H1 (cell line): ENCODE data around the gene WWP2. TPM values are rescaled to one million over a fixed set of nuclear protein-coding genes. Genes with fewer than 3 reads are reported as not detected.

ENCODE experiments used
- CTCF ChIA-PET: fragments of 300-600 bp; sonication (Branson Sonifier 250); formaldehyde crosslinking; loops from one replicate; lab custom pipeline; 2021; ENCODE audit not compliant: partially characterized antibody; lab: Charles Lee
- POLR2A ChIA-PET: fragments of 300-600 bp; sonication (Branson Sonifier 250); formaldehyde crosslinking; loops from one replicate; lab custom pipeline; 2021; ENCODE audit warnings: inconsistent platforms; ENCODE audit not compliant: partially characterized antibody; lab: Charles Lee
- DNase-seq, 2 experiments: peaks; one replicate each; pipeline versions ENCODE4 v3.0.0 to v3.0.0-alpha.2; 2010 to 2022; ENCODE audit warnings: low spot score in 2 of 2, low read depth in 1 of 2, mixed read lengths in 1 of 2
- FAIRE-seq: peaks from 2 replicates; lab custom pipeline; 2011; peaks lifted over from hg19 to GRCh38; lab: Jason Lieb, UNC
- H2AFZ ChIP-seq: 2 replicates; pipeline ENCODE4 v1.8.1; 2012; ENCODE audit warnings: low read length, inconsistent platforms
- H2AK5ac ChIP-seq: 2 replicates; pipeline ENCODE4 v1.6.1; 2013; ENCODE audit warnings: low read depth, low read length
- H2BK120ac ChIP-seq: replicated peaks from 2 replicates; pipeline ENCODE3; 2013; ENCODE audit warnings: low read depth, low read length, inconsistent platforms
- H2BK12ac ChIP-seq: 2 replicates; pipeline ENCODE4 v1.6.1; 2013; ENCODE audit warnings: low read depth, low read length
- H2BK15ac ChIP-seq: 2 replicates; pipeline ENCODE4 v1.6.1; 2013; ENCODE audit warnings: low read length
- H2BK20ac ChIP-seq: 2 replicates; pipeline ENCODE4 v1.6.1; 2013; ENCODE audit warnings: low read length
- H2BK5ac ChIP-seq: 2 replicates; pipeline ENCODE4 v1.6.1; 2013; ENCODE audit warnings: low read depth, low read length
- H3K14ac ChIP-seq: 2 replicates; pipeline ENCODE4 v1.6.1; 2013; ENCODE audit warnings: inconsistent platforms; ENCODE audit not compliant: insufficient read length
- H3K18ac ChIP-seq: 2 replicates; pipeline ENCODE4 v1.6.1; 2013; ENCODE audit warnings: low read length; ENCODE audit errors: extremely low read depth
- H3K23ac ChIP-seq: 2 replicates; pipeline ENCODE4 v1.6.1; 2013; ENCODE audit warnings: inconsistent platforms; ENCODE audit not compliant: insufficient read length
- H3K23me2 ChIP-seq: 2 replicates; pipeline ENCODE4 v1.6.1; 2013; ENCODE audit warnings: low read depth, low read length
- H3K27ac ChIP-seq: 2 replicates; pipeline ENCODE4 v1.6.1; 2011; ENCODE audit warnings: low read depth, low read length, inconsistent platforms
- H3K27me3 ChIP-seq, 4 experiments: replicated peaks in 1 of 4; 1 replicate in 1 of 4; 2 replicates in 3 of 4; pipeline versions ENCODE4 v1.6.1 to v1.8.1; 2011 to 2013; ENCODE audit warnings: low read length in 3 of 4, mild to moderate bottlenecking in 3 of 4, inconsistent platforms in 2 of 4, mixed read lengths in 2 of 4, moderate library complexity in 1 of 4; ENCODE audit not compliant: control insufficient read depth in 3 of 4, insufficient read depth in 3 of 4; ENCODE audit errors: extremely low read depth in 1 of 4
- H3K36me3 ChIP-seq, 4 experiments: 2 replicates each; pipeline versions ENCODE4 v1.6.1 to v1.8.1; 2011 to 2013; ENCODE audit warnings: mild to moderate bottlenecking in 4 of 4, low read length in 3 of 4, moderate library complexity in 2 of 4, control low read depth in 1 of 4, inconsistent platforms in 1 of 4; ENCODE audit not compliant: insufficient read depth in 4 of 4, control insufficient read depth in 2 of 4
- H3K4ac ChIP-seq: replicated peaks from 2 replicates; pipeline ENCODE3; 2013; ENCODE audit warnings: low read length, low read depth, mixed read lengths, inconsistent platforms; ENCODE audit not compliant: insufficient read length
- H3K4me1 ChIP-seq, 4 experiments: replicated peaks in 1 of 4; 1 replicate in 1 of 4; 2 replicates in 3 of 4; pipeline versions ENCODE4 v1.6.1 to v1.8.1; 2011 to 2013; ENCODE audit warnings: low read length in 3 of 4, inconsistent platforms in 2 of 4, mixed read lengths in 1 of 4; ENCODE audit not compliant: insufficient read depth in 4 of 4, control insufficient read depth in 3 of 4
- H3K4me2 ChIP-seq, 2 experiments: 2 replicates each; pipeline versions ENCODE4 v1.6.1 to v1.8.1; 2011 to 2013; ENCODE audit warnings: low read depth in 2 of 2, low read length in 2 of 2, control low read depth in 1 of 2, inconsistent platforms in 1 of 2, mild to moderate bottlenecking in 1 of 2; ENCODE audit not compliant: insufficient read depth in 1 of 2
- H3K4me3 ChIP-seq, 4 experiments: fragments of 200-600, 300-600 bp in 1 of 4; sonication (generic), shearing (Covaris generic), sonication (Bioruptor Twin) in 1 of 4; 2 replicates each; pipeline versions ENCODE4 v1.5.1 to v1.8.1; 2011 to 2016; ENCODE audit warnings: low read length in 4 of 4, low read depth in 3 of 4, control low read depth in 2 of 4, inconsistent platforms in 2 of 4, mild to moderate bottlenecking in 2 of 4, mixed read lengths in 1 of 4, moderate library complexity in 1 of 4; ENCODE audit not compliant: insufficient read depth in 2 of 4; ENCODE audit errors: extremely low read depth in 1 of 4
- H3K56ac ChIP-seq: replicated peaks from 2 replicates; pipeline ENCODE3; 2013; ENCODE audit warnings: low read depth, mild to moderate bottlenecking, mixed read lengths, low read length, inconsistent platforms; ENCODE audit not compliant: insufficient read length
- H3K79me1 ChIP-seq: 2 replicates; pipeline ENCODE4 v1.6.1; 2013; ENCODE audit warnings: low read depth, low read length, control low read depth
- H3K79me2 ChIP-seq, 2 experiments: 2 replicates each; pipeline versions ENCODE4 v1.6.1 to v1.8.1; 2012 to 2013; ENCODE audit warnings: low read length in 2 of 2, mild to moderate bottlenecking in 2 of 2, inconsistent platforms in 1 of 2; ENCODE audit not compliant: insufficient read depth in 2 of 2, control insufficient read depth in 1 of 2
- H3K9ac ChIP-seq, 4 experiments: replicated peaks in 1 of 4; 1 replicate in 1 of 4; 2 replicates in 3 of 4; pipeline versions ENCODE4 v1.6.1 to v1.8.1; 2011 to 2013; ENCODE audit warnings: low read depth in 3 of 4, low read length in 3 of 4, control low read depth in 2 of 4, mild to moderate bottlenecking in 2 of 4, moderate library complexity in 2 of 4, inconsistent platforms in 1 of 4; ENCODE audit errors: extremely low read depth in 1 of 4
- H3K9me3 ChIP-seq, 2 experiments: 2 replicates each; pipeline versions ENCODE4 v1.6.1 to v1.8.1; 2012 to 2013; ENCODE audit warnings: mild to moderate bottlenecking in 2 of 2, moderate library complexity in 2 of 2, control low read depth in 1 of 2, inconsistent platforms in 1 of 2, low read depth in 1 of 2, low read length in 1 of 2, mixed read lengths in 1 of 2; ENCODE audit not compliant: insufficient read depth in 2 of 2
- H4K20me1 ChIP-seq, 2 experiments: replicated peaks in 1 of 2; 2 replicates each; pipeline versions ENCODE3 to v1.8.1; 2011 to 2013; ENCODE audit warnings: inconsistent platforms in 2 of 2, low read length in 2 of 2, mild to moderate bottlenecking in 1 of 2; ENCODE audit not compliant: insufficient read depth in 2 of 2, control insufficient read depth in 1 of 2
- H4K5ac ChIP-seq: 2 replicates; pipeline ENCODE4 v1.6.1; 2013; ENCODE audit warnings: low read length, low read depth, mixed read lengths, inconsistent platforms; ENCODE audit not compliant: insufficient read length
- H4K8ac ChIP-seq: 2 replicates; pipeline ENCODE4 v1.8.0; 2013; ENCODE audit warnings: mild to moderate bottlenecking, moderate library complexity, low read length, inconsistent platforms; ENCODE audit not compliant: insufficient read depth; ENCODE audit errors: extremely low read depth
- H4K91ac ChIP-seq: replicated peaks from 2 replicates; pipeline ENCODE3; 2013; ENCODE audit warnings: low read length, mixed read lengths, inconsistent platforms; ENCODE audit not compliant: insufficient read length
- BACH1 ChIP-seq: IDR thresholded peaks from 2 replicates; pipeline ENCODE4 v1.6.1; 2012; ENCODE audit warnings: low read length, improper control_type of control experiment
- JUND ChIP-seq: IDR thresholded peaks from 2 replicates; pipeline ENCODE4 v1.6.1; 2011; ENCODE audit warnings: mild to moderate bottlenecking, improper control_type of control experiment, low read length
- KDM5A ChIP-seq: fragments of 200-600 bp; IDR thresholded peaks from 2 replicates; pipeline ENCODE4 v1.7.1; 2012; ENCODE audit warnings: mild to moderate bottlenecking, low read length, inconsistent platforms, mixed read lengths
- RFX5 ChIP-seq: IDR thresholded peaks from 2 replicates; pipeline ENCODE4 v1.6.1; 2011; ENCODE audit warnings: low read depth, low read length, improper control_type of control experiment, borderline replicate concordance
- SIN3A ChIP-seq, 2 experiments: IDR thresholded peaks in 1 of 2; conservative IDR thresholded peaks in 1 of 2; 2 replicates each; pipeline ENCODE4 v1.6.1; 2011 to 2012; ENCODE audit warnings: low read length in 2 of 2, improper control_type of control experiment in 1 of 2, low read depth in 1 of 2, mild to moderate bottlenecking in 1 of 2
- WGBS, 2 experiments: shearing (Covaris generic) in 1 of 2; methylation state at CpG; one replicate each; pipeline versions ENCODE4 v1.1.6 to v1.1.7; 2013 to 2015; ENCODE audit warnings: low lambda C conversion rate in 2 of 2, mixed read lengths in 2 of 2, inconsistent platforms in 1 of 2, low coverage in 1 of 2, missing lambda C conversion rate in 1 of 2; ENCODE audit not compliant: insufficient replicate concordance in 2 of 2, insufficient coverage in 1 of 2, insufficient read length in 1 of 2; ENCODE audit errors: extremely low coverage in 1 of 2, missing lambda C conversion rate in 1 of 2; 5-methylcytosine and 5-hydroxymethylcytosine counted together
- polyA plus RNA-seq, 7 experiments: library from polyadenylated mRNA; depleted of rRNA in 3 of 7; stranded (reverse) in 5 of 7; unstranded in 2 of 7; fragments of >200 nt in 5 of 7; fragments of 200-250 nt in 2 of 7; gene quantifications; 1 replicate in 5 of 7; 2 replicates in 1 of 7; 4 replicates in 1 of 7; pipeline versions ENCODE4 v1.2.1 to v1.2.3, GENCODE V29; 2011 to 2013; ENCODE audit warnings: missing spikeins in 2 of 7, mixed read lengths in 2 of 7
- total RNA-seq: library from RNA; stranded (reverse); fragmentation: NEBNext Ultra II Directional; extraction: Animal tissue kit (Norgen Biotek cat#: 25700); gene quantifications from 2 replicates; pipeline ENCODE4 v1.2.1, GENCODE V29; 2021

Gene WWP2
- total and polyA plus RNA-seq, 2 of the 8 experiments (the other 6 are each of a cell fraction or from before 2014, with no cell fraction given), result 14.1 to 42.2 TPM

DNA sequence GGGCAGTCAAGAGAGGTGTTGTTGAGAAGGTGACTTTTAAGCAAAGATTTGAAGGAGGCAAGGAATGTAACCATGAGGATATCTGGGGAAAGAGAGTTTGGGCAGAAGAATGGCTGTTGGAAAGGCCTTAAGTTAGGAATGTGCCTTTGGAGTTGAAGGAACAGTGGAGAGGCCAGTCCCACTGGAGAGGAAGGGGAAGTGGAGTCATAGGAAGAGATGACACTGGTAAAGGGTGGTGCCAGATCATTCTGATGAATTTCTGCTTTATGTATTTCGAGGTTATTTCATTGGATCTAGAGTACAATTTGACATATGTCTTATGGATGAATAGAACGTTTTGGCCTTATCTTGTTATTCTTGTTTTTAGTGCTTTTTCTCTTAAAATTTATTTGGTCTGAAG, 93.5 kb downstream of the WWP2 start:
- Histone ChIP-seq H4K8ac (no peak overlapping the region), H2BK20ac (no peak overlapping the region), H3K9ac (no peak overlapping the region), H4K91ac (no peak overlapping the region), H3K79me1 (no peaks in the 10 kb centered on the region; the same call in 1 of the 2 replicates), H3K79me2 (no peaks in the 10 kb centered on the region), H2AFZ (no peak overlapping the region), H2BK120ac (no peak overlapping the region), H3K14ac (no peak overlapping the region), H4K20me1 (no peaks in the 10 kb centered on the region), H2BK12ac (no peak overlapping the region), H3K18ac (no peak overlapping the region), H3K23ac (no peak overlapping the region), H3K4me1 (no peaks in the 10 kb centered on the region), H2BK5ac (no peak overlapping the region), H3K9me3 (no peaks in the 10 kb centered on the region), H4K5ac (no peak overlapping the region), H3K4me3 (no peak overlapping the region), H2AK5ac (no peak overlapping the region), H3K4ac (no peak overlapping the region), H3K27ac (no peak overlapping the region), H3K56ac (no peak overlapping the region), H3K23me2 (no peaks in the 10 kb centered on the region), H2BK15ac (no peak overlapping the region), H3K4me2 (no peak overlapping the region), H3K27me3 (no peaks in the 10 kb centered on the region), H3K36me3 (no peaks in the 10 kb centered on the region; a peak in 1 of 8 replicates)
- POLR2A ChIA-PET, result no interaction called here
- DNase-seq (no peak), FAIRE-seq (no peak)
- WGBS, 2 experiments, result 85% methylated on average over 2 of the region's 2 CpGs; no CpG with 5 or more reads in 1 of the 2 experiments
- CTCF ChIA-PET, result no interaction called here
- TF ChIP-seq JUND, result no peak
- no peak for TF ChIP-seq BACH1
- no peak for TF ChIP-seq RFX5
- TF ChIP-seq SIN3A (conservative IDR thresholded peaks at IDR 0.05 in 1 of 2, IDR thresholded peaks at IDR 0.05 in 1 of 2; ENCODE audit: low read depth in 1 of 2, low read length in 2 of 2), result no peak
- TF ChIP-seq KDM5A, result no peak
